BLaER1 treated with 17β-estradiol and CSF1 and Interleukin-3, amounts not matched to agents 10 nM and 100 nM (cell line): ENCODE data around the gene CASP14.
A peak's percentile ranks its signal among the peaks of the same experiment; 100 is the strongest.

Experiments used
- H3K27ac ChIP-seq, 11 experiments: shearing (Covaris generic); formaldehyde crosslinking; 2 replicates each; pipeline ENCODE4 v1.8.1; 2022
- H3K27me3 ChIP-seq, 11 experiments: shearing (Covaris generic); formaldehyde crosslinking; 2 replicates each; pipeline ENCODE4 v1.8.1; 2022
- H3K36me3 ChIP-seq, 11 experiments: shearing (Covaris generic); formaldehyde crosslinking; 2 replicates each; pipeline ENCODE4 v1.8.1; 2022
- H3K4me1 ChIP-seq, 10 experiments: shearing (Covaris generic); formaldehyde crosslinking; 2 replicates each; pipeline ENCODE4 v1.8.1; 2022
- H3K4me2 ChIP-seq, 11 experiments: shearing (Covaris generic); formaldehyde crosslinking; 2 replicates each; pipeline ENCODE4 v1.8.1; 2022
- H3K4me3 ChIP-seq, 10 experiments: shearing (Covaris generic); formaldehyde crosslinking; 2 replicates each; pipeline ENCODE4 v1.8.1; 2022
- H3K9ac ChIP-seq, 11 experiments: shearing (Covaris generic); formaldehyde crosslinking; 2 replicates each; pipeline ENCODE4 v1.8.1; 2022
- H3K9me3 ChIP-seq, 11 experiments: shearing (Covaris generic); formaldehyde crosslinking; replicated peaks in 1 of 11; 2 replicates each; pipeline ENCODE4 v1.8.1; 2022
- H4K20me1 ChIP-seq, 11 experiments: shearing (Covaris generic); formaldehyde crosslinking; 2 replicates each; pipeline ENCODE4 v1.8.1; 2022
- Cebpa-rat ChIP-seq, 11 experiments: shearing (Covaris generic); IDR thresholded peaks; 2 replicates each; pipeline ENCODE4 v1.8.1; 2022

Gene CASP14

GRCh38 chr19:15107061-15108010 lies 58.1 kb downstream of the CASP14 start, which contains the start of gene SYDE1:
Gene SYDE1, plus strand, starts transcription at chr19:15107401. Its CDS starts 33 bp downstream, at chr19:15107434.
- H3K36me3 ChIP-seq: no peaks in the 10 kb centered on the region
- H3K9me3 ChIP-seq: peaks cover 13 to 26% (median 24%) of the 10 kb centered on the region in 11 experiments
- H3K9ac ChIP-seq: 0 out of 22 replicates have a peak within 1 kb of the TSS, but pooled peaks of 1 of the 11 experiments have one; percentile 9
- H3K27ac ChIP-seq: no peak within 1 kb of the TSS
- H3K4me1 ChIP-seq: peaks cover 0 to 11% (median 9%) of the 10 kb centered on the region in 10 experiments; a peak in 16 of 20 replicates
- H3K4me2 ChIP-seq: peak within 1 kb of the TSS in 10 of 11 experiments; percentile 15 to 60 (median 34); a peak in 12 of 22 replicates
- no peak for TF ChIP-seq Cebpa-rat (IDR thresholded peaks at IDR 0.05)
- H4K20me1 ChIP-seq: peaks cover 0 to 16% (median 0%) of the 10 kb centered on the region in 11 experiments; a peak in 1 of 22 replicates
- H3K27me3 ChIP-seq: no peaks in the 10 kb centered on the region
- no peak within 1 kb of the TSS for H3K4me3 ChIP-seq
